Activated T-cell treated with anti-CD3 and anti-CD28 coated beads for 24 hours (primary cell): ENCODE data around the gene KLHL34.

Source experiments
- DNase-seq: peaks from one replicate; pipeline ENCODE4 v3.0.0-alpha.2; 2020; ENCODE audit warnings: low read depth

The KLHL34 gene, protein sequence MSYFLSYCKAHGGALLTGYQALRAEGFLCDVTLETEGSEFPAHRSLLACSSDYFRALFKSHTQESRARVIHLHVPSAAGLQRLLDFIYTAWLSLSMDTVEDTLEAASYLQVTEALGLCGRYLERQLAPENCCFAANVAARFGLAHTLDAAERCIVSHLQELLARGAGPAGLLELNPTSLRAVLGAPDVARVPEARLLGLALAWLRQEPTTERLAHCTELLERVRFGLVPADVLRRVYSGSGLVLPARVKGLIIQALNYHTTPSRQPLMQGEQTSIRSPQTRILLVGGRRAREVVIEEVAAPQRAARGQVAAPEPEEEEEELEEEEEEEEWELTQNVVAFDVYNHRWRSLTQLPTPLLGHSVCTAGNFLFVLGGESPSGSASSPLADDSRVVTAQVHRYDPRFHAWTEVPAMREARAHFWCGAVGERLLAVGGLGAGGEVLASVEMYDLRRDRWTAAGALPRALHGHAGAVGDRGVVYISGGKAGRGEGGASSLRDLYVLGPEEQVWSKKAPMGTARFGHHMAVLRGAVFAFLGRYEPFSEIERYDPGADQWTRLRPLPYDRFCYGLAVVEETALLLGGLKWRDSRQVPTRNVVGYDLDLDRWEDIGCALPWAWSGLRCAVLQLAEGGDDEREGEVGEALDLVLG

DNA sequence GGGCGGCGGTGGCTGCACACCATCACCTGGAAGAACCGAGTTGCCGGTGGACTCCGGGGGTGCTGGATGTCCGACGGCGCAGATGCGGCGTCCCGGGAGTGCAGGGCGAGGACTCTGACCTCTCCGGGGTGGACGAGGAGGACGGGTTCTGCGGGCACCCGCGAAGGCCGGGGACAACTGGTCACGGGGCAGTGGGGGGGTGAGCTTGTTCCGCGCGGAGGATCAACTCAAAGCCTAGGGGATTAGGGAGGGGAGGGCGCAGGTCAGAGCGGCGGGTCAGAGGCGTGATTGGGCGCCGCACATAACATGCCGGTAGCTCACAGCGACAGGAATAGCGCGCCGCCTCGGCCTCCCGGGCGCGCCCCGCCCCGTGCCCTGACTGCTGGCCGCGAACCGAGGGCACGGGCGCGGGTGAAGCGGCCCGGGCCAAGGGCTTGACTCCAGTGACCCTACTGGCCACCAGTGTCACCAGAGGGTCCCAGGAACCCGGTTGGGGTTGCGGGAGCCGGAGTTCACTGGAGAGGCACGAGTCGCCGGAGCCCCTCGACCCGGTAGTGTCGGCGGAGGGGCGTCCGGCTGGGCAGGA, at the start of gene KLHL34:
KLHL34 (minus strand) TSS at position 179 of the 586 bp plus-strand sequence. CDS start 542 bp downstream, outside the sequence.
- DNase-seq: no peak

DNA sequence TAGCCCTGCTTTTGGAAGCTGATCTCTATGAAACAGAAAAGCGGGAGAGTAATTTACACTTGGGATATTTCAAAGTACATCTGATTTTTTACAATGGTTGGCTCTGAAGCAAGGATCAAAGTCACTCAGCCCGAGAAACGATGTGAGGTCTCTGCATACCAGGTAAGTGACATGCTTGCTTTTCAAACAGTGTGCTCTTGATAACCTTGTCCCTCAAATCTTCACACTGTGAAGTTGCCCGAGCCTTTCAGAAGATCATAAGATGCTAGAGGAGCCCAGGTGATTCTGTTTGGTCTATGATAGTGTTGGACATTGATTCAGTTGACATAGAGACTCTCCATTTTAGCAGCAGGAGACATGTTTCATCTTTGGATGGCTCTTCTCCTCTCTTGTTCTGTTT, 47.1 kb upstream of the KLHL34 start:
- no peak for DNase-seq

DNA sequence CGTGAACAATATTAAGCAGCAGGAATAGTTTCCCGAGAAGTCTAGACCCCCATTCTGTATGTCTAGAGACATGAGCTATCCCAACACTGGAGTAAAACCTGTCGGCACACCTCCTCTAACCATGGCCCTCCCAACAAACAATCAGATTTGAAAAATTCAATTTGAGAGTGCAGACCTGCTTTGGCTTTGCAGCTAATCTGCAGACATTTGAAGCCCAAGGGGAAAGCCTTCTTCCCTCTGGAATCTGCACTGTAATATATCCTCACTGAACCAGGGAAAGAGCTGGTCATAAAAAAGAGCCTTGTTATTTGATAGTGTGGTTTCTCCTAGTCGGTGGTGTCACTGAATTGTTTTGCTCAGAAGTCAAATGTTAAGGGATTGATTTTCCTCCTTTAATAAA, 44.6 kb upstream of the KLHL34 start:
- DNase-seq: no peak

DNA sequence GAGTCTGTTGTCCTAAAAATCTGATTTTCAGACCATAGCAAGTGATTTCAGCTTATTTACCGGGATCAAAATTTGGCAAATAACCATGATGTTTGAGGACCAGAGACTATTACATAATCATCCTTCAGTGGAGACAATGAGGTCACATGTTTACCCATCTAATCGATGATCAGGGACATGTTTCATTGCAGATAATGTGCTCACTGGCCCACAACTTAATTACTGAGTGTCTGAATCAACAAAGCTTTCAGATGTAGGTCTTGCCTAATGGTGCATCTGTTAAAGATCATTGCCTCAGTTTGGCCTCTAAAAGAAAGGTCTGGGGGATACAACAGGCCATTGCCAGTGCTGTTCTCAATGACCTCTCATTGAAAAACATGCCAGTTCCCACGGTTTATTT, 42.8 kb upstream of the KLHL34 start:
- DNase-seq: no peak

DNA sequence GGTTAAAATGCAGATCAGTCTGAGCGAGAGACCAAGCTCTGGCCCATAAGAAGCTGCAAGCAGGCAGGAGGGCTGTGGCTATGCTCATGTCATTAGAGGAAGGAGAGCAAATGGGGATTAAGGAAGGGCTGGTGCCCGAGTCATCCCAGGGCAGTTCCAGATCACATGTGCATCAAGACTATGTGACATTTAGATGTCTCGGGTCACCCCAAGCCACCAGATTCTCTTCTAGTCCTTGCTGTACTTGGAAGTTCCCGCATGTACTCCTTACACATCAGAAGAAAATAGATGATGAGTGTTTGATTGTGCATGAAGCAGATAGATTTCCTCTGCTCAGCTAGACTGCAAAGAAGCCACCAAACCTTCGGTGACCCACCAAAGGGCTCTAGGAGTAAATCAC, 42.1 kb upstream of the KLHL34 start:
- DNase-seq: no peak

DNA sequence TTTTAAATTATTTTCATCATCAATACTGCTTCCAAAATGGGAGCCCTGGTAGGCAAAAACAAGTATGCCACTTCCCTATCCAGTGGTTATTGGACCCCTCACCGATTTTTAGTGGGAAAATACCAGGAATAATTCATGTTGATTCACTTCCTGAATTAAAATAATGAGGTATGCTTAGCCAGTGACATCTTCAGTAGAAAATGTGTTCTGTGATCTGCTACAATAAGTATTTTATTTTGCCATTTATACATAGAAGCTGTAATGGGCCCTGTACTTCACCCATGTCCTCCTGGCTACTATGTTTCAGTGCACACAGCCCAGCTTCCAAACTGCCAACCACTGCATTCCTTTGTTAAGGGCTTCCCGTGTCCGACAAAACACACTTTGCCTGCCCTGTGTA, 41.0 kb upstream of the KLHL34 start:
- no peak for DNase-seq

DNA sequence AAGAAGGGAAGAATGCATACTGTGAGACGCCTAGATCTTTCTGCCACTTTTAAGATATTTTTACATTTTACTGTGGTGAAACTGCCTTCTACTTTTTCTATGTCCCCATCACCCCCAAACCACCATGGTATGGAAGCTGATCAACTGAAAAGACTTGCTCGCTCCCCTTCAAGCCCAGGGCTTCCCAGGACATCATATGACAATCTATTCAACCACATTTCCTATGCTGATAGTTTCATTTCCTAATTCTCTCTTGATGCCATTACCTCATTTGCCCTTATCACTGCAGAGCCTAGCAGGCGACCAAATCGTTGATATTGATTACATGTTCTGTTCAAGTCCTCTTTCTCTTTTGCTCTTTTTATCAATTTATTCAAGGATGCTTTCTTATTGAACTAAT, 40.1 kb upstream of the KLHL34 start:
- DNase-seq: no peak

DNA sequence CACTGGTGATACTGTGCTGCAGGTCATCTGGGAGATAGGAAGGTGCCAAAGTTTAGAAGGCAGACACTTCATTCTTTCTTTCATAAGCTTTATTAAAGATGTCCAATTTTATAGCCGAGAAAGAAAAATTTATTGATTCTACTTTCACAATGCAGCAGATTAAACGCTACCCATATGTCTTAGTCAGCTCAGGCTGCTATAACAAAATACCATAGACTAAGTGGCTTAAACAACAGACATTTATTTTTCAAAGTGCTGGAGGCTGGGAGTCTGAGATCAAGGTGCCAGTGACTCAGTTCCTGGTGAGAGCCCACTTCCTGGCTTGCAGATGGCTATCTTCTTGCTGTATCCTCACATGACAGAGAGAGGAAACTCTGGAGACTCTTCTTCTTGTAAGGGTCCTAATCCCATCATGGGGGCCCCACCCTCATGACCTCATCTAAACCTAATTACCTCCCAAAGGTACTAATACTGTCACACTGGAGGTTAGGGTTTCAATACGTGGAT, 33.4 kb upstream of the KLHL34 start:
- no peak for DNase-seq

DNA sequence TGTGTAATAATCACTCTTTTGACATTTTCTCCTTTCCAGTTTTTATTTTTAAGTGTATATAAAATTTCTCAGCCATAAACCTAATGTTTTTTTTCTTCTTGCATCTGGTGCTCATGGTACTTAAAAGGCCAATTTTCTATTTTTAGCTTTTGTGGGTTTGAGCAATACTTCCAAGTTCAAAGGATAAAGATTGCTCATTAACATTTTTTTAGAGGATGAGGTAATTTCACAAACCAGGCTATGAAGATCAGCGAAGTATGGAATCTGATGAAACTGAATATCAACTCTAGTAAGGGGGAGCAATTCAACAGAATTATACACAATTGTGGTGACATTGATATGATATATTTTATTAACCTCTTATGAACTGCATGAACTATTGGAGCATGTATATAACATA, 25.8 kb upstream of the KLHL34 start:
- DNase-seq: no peak

DNA sequence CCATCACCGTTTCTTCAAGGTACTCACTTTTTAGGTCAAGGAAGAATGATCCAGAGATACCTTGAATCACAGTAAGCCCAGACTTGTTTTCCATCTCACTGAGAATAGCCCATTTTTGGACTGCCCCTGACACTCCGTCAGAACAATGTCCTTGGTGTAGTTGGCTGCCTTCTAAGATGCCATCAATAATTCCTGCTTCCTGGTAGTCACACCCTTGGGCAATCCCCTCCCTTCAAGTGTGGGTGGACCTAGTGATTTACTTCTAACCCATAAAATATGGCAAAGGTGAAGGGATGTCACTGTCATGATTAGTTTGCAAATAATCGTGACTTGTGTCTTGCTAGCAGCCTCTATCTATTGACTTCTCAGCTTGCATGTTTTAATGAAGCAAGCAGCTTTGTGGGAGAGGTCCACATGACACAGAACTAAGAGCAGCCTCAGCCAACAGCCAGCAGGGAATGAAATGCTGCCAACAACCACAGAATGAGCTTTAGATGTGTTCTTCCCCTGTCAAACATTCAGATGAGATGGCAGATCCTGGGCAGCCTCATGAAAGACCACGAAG, 20.0 kb upstream of the KLHL34 start:
- no peak for DNase-seq

DNA sequence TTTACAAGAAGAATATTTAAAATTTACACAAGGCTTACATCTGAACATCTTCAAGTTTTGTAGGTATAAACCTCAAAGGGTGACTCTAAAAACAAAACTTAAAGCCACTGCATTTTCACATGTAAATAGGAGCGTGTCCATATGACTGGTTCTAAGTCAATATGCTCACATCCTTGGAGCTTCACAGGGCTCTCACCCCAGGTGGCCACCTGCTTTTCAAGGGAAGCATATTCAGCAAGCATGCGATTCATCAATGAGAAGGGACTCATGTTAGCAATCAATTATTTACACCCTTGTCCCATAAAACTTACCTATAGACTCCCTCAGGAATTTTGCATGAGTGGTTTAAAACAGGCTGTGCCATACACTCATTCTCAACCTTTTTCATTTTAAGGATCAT, 17.8 kb upstream of the KLHL34 start:
- no peak for DNase-seq

DNA sequence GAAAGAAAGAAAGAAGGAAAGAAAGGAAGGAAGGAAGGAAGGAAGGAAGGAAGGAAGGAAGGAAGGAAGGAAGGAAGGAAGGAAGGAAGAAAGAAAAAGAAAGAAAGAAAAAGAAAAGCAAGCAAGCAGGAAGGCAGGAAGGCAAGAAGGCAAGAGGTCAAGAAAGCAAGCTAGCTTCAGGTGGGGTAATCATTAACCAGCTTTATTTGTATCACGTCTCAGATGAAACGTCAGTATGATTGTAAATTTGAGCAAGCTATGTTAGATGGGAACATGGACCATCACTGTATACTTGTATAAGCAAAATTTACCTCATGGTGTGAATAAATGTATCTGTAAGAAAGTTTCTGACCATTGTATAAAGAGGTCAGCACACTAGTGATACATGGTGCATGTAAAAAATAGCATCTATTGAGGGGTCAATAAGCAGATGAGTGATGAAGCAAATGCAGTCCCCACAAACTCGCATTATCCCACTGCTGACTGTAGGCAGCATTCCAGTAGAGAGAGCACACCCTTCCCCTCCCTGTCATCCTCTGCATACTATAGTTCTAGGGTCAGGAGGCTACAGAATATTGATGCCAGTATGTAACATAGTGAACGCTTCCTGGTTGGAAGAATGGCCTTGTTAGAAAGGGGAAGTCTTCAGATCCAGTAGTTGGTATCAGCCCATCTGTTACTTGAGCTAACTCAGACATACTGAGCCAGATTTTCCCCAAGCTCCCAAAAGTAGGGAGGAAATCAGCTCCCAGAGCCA, 16.5 kb upstream of the KLHL34 start:
- DNase-seq: no peak

DNA sequence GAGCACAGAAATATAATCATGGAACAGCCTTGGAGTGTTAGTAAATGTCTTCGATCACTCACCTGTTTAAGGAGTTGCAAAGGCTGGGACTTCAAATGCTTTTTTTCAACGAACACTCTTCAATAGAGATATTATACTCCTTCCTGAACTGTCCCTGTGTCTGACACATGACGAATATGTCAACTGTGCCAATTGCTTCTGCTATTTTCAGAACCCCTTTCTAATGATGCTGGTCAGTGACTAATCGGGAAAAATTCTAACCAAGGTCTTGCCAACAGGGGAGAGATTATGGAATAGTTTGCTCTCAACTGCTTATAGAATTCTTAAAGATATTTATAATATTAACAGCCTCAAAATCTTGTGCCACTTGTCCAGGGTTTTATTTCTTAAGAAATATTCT, 8.5 kb upstream of the KLHL34 start:
- DNase-seq: no peak

DNA sequence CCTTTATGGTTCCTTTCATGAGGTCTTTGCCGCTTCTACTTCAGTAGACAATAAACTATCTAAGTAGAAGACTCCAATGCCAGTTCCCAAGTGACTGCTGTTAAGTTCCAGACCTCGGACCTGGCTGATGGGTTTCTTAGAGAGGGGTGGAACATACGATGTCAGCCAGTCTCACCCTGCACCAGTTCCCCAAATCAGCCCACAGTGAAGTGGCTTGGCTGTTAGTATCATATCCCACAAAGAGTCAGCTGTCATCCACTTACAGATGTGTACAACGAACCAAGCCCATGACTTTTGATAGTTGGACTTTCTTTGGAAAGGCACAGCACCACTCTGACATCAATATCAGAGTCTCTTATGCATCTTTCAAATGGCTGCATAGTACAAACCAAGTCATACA, 8.1 kb upstream of the KLHL34 start:
- no peak for DNase-seq

DNA sequence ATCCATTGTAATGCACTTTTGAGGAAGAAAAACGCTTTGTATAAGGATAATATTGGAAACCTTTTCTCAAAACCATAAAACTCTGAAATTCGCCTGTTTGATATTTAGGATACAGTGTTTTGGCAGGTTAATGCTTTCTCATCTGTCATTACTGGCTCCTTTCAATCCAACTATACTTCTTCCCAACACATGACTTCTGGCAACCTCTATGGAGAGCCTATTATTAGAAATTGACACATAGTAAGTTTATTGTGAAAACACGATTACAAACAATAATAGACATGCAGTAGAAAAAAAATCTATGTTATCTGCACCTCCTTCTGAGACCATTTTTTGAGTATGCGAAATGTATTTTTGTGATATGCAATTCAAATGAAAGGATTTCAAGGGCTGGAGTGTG, 4.6 kb upstream of the KLHL34 start:
- DNase-seq: no peak

DNA sequence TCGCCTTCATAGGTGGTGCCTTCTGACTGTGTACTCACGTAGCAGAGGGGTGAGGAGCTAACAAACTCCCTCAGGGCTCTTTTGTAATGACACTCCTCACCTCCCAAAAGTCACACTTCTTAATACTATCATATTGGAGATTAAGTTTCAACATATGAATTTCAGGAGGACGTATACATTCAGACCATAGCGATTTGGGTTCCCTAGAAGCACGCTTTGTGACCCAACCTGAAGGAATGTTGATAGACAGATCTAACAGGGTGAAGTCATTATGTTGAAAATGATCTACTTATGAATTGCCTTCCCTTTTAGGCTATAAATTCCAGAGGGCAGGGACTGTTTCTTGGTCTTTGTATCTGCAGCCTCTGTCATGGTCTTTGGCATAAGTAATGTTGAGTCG, 3.2 kb upstream of the KLHL34 start:
- DNase-seq: no peak

DNA sequence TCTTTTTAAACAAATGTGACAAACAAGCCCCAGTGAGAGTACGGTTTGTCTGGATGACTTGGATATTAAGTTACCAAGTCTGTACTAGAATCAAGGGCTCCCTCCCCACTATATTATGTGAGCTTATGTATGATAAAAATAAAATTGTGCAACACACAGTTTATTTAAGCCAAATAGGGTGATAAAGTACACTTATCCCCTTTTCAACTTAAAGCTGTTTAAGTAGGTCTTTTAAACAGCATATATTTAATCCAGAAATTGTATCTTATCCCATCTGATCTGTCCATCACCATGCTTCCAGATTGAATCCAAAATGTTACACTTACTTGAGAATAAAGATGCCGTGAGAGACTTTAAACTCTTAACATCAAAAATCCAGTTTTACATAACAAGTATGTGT, 2.0 kb upstream of the KLHL34 start:
- DNase-seq: no peak

DNA sequence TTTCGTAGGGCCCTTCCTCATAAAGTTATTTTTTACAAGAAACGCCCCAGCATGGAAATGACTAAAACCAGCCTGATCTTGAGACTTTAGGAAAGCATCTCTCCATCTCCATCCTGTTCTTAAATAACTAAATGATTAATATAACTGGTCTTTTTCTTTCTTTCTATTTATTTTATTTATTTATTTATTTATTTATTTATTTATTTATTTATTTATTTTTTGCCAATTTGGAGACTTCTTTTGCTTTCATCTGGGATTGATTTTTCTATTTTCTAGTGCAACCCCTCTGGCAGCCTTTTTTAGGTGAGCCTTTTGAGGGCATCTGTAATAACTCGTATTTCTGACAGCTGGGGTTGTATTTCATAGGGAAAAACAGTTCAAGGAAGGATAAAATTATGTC, 1.2 kb upstream of the KLHL34 start:
- no peak for DNase-seq

DNA sequence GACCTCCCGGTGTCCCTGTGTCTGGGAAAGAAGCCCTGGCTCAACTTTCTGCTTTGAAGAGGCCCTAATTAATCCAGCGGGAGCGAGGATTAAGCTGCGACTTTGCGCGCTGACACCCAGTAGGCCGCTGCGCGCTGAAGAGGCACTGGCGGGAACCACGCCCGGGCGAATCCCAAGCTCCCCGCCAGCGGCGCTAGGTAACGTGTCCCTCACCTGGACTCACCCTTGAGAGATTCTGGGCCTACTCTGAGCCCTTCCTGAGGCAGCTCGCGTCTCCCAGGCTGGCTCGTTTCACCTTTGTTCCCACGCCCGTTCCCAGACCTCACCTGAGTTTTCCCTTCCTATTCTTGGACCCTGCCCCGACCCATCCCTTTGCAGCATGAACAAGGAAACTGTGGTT, 616 bp upstream of the KLHL34 start:
- no peak for DNase-seq

DNA sequence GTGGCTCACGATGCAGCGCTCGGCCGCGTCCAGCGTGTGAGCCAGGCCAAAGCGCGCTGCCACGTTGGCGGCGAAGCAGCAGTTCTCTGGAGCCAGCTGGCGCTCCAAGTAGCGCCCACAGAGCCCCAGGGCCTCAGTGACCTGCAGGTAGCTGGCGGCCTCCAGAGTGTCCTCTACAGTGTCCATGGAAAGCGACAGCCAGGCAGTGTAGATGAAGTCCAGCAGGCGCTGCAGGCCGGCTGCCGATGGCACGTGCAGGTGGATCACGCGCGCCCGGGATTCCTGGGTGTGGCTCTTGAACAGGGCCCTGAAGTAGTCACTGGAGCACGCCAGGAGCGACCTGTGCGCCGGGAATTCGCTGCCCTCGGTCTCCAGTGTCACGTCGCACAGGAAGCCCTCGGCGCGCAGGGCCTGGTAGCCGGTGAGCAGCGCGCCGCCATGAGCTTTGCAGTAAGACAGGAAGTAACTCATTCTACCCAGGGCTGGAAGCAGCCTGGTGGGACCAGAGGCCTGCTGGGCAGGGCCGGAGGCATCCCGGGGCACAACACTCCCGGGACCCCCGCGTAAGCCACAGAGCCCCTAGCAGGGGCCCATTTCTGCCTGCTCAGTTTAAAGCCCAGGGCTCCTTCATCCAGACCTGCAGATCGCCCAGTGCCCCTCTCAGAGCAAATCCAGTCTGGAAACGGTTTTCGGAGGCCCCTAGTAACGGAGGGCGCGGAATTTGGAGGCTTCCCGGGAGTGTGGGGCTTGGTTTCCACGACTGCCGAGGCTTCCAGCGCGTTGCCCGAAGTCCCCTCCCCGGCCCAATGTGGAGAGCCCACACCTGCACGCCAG, 595 bp downstream of the KLHL34 start:
- no peak for DNase-seq

DNA sequence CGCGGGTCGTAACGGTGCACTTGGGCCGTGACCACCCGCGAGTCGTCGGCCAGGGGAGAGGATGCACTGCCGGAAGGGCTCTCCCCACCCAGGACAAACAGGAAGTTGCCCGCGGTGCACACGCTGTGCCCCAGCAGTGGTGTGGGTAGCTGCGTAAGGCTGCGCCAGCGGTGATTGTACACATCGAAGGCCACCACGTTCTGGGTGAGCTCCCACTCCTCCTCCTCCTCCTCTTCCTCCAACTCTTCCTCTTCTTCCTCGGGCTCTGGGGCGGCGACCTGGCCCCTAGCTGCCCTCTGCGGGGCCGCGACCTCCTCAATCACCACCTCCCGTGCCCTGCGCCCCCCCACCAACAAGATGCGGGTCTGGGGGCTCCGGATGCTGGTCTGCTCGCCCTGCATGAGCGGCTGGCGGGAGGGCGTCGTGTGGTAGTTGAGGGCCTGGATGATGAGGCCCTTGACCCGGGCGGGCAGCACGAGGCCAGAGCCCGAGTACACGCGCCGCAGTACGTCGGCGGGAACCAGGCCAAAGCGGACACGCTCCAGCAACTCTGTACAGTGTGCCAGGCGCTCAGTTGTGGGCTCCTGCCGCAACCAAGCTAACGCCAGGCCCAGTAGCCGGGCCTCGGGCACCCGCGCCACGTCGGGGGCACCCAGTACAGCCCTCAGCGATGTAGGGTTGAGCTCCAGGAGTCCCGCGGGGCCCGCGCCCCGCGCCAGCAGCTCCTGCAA, 1.4 kb downstream of the KLHL34 start:
- no peak for DNase-seq
